ENCODE measurements around the gene CHST5. TPM values are rescaled to one million over a fixed set of nuclear protein-coding genes. Genes with fewer than 3 reads are reported as not detected.

Gene CHST5
- total RNA-seq, 1 donor from 2014 or later = 1.5 TPM

DNA sequence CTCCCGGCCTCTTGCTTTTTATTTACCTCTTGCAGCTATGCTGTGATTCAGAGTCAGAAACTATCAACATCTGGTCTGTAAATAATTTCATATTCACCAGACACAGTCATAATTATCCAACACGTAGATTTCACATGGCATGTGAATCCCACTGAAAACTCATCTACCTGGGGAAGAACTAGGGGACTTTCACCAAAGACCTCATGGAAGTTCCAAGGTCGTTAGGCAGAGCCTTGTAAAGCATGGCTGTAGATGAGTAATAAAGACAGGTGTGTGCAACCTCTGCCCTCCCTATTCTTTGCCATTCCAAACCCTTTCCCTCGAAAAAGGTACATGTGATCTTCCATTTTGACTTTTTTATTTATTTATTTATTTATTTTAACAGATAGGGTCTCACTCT, 1.9 kb upstream of the CHST5 start:
- no peaks in the 10 kb centered on the region for H3K9me3 Mint-ChIP-seq

DNA sequence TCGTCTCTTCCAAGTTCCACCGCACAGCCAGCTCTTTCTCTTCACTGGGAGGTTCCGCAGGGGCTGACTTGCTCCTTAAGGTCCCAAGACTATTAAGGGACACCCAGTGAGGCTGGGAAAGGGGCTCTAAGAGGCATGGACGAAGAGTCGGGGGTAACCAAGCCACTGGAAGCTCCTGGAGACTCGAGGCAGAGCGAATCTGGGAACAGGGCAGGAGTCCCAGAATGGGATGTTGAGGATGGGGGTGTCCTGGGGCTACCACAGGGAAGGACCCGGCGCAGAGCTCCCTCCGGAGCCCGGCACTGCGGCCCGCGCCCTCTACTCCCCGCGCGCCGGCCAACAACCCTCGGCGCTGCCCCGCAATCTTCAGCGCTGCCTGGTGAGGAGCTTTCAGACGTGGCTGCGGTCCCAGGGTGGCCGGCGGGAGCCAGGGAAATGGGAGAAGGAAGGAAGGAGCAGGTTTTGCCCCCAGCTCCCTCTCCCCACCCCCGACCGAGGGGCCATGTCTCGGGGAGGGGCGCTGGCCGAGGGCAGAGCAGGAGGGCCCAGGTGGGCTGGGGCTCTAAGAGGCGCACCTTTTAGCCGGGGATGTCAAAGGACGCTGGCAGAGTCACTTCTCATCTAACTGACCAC, 581 bp downstream of the CHST5 start:
- Mint-ChIP-seq H3K4me1 (no peaks in the 10 kb centered on the region), H3K36me3 (ENCODE audit: low read depth) (no peaks in the 10 kb centered on the region), H3K9me3 (no peaks in the 10 kb centered on the region), H3K4me3 (no peak overlapping the region), H3K27me3 (ENCODE audit: low read depth) (no peaks in the 10 kb centered on the region), H3K27ac (ENCODE audit: unreplicated experiment) (no peak overlapping the region)
- no peak for DNase-seq (ENCODE audit: low read depth, low spot score)
- no peak for TF ChIP-seq CTCF (conservative IDR thresholded peaks at IDR 0.05)

More for the DNA sequence above, 1.9 kb upstream of the CHST5 start:
- Mint-ChIP-seq H3K27me3 (ENCODE audit: low read depth) (no peaks in the 10 kb centered on the region), H3K4me3 (no peak overlapping the region), H3K36me3 (ENCODE audit: low read depth) (no peaks in the 10 kb centered on the region), H3K27ac (ENCODE audit: unreplicated experiment) (no peak overlapping the region), H3K4me1 (no peaks in the 10 kb centered on the region)
- no peak for TF ChIP-seq CTCF (conservative IDR thresholded peaks at IDR 0.05)
- DNase-seq (ENCODE audit: low read depth, low spot score) = no peak

DNA sequence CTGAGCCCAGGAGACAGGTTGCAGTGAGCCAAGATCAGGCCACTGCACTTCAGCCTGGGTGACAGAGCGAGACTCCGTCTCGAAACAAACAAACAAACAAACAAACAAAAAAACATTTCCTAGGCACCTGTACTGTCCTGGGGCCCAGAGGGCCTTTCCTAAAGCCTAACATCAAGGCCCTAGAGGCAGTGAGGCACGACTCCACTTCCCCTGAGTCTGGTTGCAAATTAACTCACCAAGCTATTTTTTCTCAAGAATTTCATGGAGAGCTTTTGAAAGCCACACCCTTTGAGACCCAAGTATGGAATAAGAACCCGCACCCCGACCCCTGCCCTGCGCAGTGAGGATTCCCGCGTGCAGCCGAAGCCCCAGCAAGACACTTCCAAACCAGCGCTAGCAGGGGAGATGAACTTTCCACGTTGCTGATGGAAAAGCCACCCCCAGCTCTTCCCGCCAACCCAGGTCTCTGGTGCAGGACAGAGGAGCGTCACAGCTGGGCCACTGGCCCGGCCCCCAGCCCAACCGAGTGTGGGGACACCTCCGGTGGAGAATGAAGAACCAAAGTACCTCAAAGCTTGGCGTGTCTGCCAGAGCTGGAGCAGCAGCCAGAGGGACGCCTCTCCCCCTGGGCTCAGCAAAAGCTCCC, 1.2 kb downstream of the CHST5 start:
- Mint-ChIP-seq H3K27me3 (ENCODE audit: low read depth) (no peaks in the 10 kb centered on the region), H3K27ac (ENCODE audit: unreplicated experiment) (no peak overlapping the region), H3K4me3 (no peak overlapping the region), H3K4me1 (no peaks in the 10 kb centered on the region), H3K36me3 (ENCODE audit: low read depth) (no peaks in the 10 kb centered on the region), H3K9me3 (no peaks in the 10 kb centered on the region)
- TF ChIP-seq CTCF (conservative IDR thresholded peaks at IDR 0.05) = no peak
- no peak for DNase-seq (ENCODE audit: low read depth, low spot score)

GRCh38 chr16:75532791-75533190, 3.1 kb downstream of the CHST5 start:
- Mint-ChIP-seq H3K4me1 (no peaks in the 10 kb centered on the region), H3K27me3 (ENCODE audit: low read depth) (no peaks in the 10 kb centered on the region)

DNA sequence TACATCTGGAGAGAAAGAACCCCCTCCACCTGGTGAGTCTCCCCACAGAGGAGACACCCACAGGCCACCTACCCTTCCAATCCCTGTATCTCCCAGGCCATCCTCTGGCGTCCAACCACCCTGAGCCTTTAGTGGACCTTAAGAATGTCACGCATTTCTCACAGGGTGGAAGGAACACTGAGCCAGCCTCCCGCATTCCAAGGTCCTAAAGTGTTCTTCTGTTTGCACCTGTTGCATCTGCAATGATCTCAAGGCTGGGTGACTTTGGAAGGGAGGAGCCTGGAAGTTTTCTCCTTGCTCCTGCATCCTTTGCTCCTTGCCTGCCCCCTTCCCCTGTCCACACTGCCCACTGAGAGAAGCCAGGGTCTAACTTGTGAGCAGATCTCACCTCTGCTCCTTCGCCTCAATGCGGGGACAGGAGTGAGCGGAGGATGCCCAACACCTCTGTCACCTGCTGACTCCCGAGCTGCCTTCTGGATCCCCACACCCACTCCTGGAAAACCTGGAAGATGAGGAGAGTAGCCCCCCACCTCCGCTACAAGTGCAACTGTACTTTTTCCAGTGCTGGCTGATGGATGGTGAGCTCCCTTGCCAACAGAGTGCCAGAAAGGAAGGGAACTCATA, 3.7 kb downstream of the CHST5 start:
- Mint-ChIP-seq H3K27me3 (ENCODE audit: low read depth) (no peaks in the 10 kb centered on the region), H3K4me1 (no peaks in the 10 kb centered on the region), H3K9me3 (no peaks in the 10 kb centered on the region), H3K36me3 (ENCODE audit: low read depth) (peaks cover 3% of the 10 kb centered on the region), H3K4me3 (no peak overlapping the region), H3K27ac (ENCODE audit: unreplicated experiment) (no peak overlapping the region)
- DNase-seq (ENCODE audit: low read depth, low spot score) = no peak
- TF ChIP-seq CTCF (conservative IDR thresholded peaks at IDR 0.05) = no peak

More at GRCh38 chr16:75532791-75533190, 3.1 kb downstream of the CHST5 start:
- DNase-seq (ENCODE audit: low read depth, low spot score) = no peak
- Mint-ChIP-seq H3K36me3 (ENCODE audit: low read depth) (peaks cover 3% of the 10 kb centered on the region), H3K9me3 (no peaks in the 10 kb centered on the region), H3K4me3 (no peak overlapping the region), H3K27ac (ENCODE audit: unreplicated experiment) (no peak overlapping the region)
- no peak for TF ChIP-seq CTCF (conservative IDR thresholded peaks at IDR 0.05)

Data from neural crest cell (in vitro differentiated cells).